CD4-positive, alpha-beta T cell treated with Interleukin-21 for 1 hour (primary cell): ENCODE data around the gene CCDC181.

Experiments used
- DNase-seq: peaks from one replicate; pipeline ENCODE4 v3.0.0-alpha.2; 2020

The CCDC181 gene

DNA sequence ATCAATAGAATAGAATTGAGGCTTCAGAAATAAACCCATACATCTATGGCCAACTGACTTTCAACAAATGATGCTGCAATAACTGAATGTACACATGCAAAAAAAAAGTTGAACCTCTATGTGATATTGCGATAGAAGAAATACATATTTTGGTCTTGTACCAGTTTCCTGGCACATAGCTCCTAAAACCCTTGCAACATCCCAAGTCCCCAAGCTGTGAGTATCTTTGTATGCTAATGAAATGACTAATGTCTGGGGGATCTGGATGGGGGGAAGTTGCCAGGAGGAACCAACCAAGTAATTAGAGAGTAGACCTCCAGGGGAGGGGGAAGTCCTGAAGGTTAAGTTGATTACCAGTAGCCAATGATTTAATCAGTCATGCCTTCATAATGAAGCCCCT, 34.9 kb downstream of the CCDC181 start:
- no peak for DNase-seq

DNA sequence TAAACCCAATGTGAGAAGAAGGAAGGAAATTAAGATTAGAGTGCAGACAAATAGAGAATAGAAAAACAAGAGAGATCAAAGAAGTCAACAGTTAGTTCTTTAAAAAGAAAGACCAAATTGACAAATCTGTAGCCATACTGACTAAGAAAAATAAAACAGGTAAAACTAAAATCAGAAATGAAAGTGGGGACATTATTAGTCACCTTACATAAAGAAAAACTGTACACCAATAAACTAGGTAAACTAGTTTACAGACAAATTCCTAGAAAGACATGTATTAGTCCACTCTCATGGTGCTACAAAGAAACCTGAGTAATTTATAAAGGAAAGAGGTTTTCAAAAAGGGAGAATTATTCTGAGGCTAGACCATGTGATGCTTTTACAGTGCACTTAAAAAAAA, 37.0 kb downstream of the CCDC181 start:
- no peak for DNase-seq

DNA sequence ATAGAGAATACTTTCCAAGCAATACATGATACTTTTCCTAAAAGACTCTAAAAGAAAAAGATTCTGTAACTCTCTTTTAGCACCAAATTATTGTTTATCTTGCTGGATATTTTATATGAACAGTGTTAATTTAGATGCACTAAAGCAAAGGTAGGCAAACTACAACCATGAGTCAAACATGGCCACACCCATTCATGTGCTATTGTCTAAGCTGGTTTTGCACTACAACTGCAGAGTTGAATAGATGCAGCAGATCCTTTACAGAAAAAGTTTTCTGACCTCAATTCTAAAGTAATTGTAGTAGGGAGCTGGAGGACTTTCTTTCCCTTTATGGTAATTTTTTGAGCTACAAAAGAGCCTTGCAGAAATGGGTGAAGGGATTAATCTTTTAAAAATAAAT, 39.9 kb downstream of the CCDC181 start:
- no peak for DNase-seq

DNA sequence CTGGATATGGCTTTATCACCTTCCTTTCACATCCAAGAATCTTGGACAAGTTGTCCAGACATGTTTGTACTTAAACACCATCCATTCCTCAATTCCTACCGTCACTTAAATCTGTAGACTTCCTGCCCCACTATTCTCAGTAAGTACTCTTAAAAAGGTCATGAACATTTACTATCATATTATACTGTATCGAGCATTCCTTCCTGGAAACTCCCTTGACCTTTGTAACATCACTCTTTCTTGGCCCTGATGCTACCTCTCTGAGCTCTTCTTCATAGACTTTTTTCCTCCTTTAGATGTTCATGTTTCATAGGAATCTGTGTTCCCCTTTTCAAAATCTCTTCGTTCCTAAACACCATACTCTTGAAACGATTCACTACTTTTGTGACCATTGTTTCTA, 43.8 kb downstream of the CCDC181 start:
- no peak for DNase-seq

DNA sequence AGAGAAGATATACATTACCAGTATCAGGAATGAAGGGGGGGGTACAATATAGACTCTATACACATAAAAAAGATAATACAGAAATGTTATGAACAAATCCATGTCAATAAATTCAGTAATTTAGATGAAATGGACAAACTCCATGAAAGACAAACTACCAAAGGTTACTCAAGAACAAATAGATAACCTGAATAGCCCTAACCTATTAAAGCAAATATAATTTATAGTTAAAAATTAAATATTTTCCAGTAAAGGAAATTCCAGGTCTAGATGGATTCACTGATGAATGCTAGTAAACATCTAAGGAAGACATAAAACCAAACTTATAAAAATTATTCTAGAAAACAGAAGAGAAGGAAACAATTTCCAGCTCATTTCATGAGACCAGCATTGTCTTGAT, 46.1 kb downstream of the CCDC181 start:
- DNase-seq: no peak

DNA sequence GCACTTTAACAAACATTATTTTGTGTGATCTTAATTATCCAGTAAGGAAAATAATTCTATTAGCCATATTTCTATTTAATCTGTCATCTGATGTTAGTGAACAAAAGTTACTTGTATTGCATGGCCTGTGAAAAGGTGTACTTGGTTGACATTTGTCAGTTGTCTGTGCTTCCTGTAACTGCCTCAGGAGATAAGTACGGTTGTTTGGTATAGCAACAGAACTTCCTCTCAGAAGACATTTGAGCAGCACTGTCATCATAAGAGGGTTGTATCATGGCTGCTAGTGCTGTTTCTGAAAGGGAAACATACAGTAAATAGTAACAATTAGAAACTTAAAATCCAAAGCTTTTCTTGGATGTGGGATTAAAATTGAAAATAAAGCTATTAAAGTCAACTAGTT, 55.9 kb downstream of the CCDC181 start:
- peak; percentile 30 for DNase-seq

DNA sequence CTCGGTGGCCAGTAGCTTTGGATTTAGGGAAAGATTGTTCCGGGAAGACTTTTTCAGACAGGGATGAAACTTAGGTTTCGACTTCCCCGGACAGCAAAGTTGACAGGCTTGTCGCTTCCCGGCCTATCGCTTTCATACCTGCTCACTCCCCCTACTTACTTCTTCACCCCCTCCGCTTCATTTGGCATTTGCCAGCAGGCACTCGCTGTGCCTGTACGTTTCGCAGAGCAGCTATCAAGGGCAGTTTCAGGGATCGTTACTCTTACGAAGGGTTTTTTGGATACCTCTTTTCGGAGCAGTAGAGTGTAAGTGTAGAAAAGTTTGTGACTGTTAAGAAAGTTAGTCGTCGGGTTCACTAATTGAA, 58.9 kb downstream of the CCDC181 start:
- DNase-seq: peak; percentile 41

DNA sequence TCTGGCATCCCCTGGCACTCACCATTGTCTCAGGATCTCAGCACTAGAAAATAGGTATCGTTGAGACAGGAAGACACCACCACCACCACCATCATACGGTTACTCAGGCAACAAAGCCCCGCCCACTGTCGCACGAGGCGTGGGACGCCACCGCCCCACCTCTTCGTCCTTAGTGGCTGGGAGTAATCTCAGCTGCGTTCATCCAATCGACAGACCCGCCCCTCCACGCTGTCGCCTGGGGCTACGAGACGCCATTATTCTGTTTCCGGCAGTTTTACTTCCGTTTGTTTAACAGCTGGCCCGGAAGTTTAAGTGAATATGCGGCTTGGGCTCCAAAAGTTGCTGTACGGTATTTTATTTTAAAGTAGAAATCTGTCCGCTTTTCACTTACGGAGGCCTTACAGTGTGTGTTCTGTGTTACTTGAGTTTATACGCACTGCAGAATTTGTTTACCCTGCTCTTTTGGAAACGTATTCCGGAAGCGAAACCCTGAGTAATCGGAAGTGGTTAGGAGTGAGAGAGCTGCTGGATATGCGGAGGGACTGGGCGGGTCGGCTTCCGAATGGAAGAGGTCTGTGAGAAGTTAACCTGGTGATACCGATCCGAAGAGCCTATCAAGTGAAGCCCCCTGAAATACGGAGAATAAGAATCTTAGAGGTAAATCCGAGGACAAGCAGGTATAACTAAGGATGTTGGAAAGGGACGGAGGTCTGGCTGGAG, 59.4 kb downstream of the CCDC181 start, which contains the start of the genes BLZF1 and NME7:
BLZF1 (plus strand) TSS at position 510 of the 720 bp plus-strand sequence. CDS start 1,328 bp downstream, outside the sequence.
NME7 (minus strand) TSS at position 112 of the 720 bp plus-strand sequence; CDS start at position 25, 87 bp downstream.
- DNase-seq: peak; percentile 98

DNA sequence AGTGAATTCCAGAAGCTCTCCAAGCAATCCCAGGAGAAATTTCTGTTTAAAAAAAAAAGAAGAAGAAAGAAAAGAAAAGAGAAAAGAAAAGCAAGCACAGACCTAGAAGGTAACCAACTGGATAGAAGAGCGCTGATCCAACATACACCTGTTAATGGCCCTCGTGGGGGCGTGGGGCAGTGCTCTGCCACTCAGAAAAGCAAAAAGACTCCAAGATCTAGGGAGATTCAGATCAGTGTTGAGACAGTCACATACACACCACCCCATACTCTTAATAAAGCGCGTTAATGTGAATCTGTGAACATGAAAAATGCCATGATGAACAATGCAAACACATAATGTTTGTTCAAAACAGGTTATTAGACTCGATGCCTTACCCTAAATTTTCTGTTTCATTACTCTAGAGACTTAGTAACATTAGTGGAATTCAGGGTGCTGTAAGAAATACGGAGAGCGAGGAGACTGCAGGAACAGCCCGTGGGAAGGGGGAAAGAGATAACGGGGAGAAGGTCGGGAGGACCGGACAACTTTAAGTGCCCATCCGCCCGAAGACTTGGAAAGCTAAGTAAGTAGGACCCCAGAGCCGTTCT, 60.1 kb downstream of the CCDC181 start:
- DNase-seq: no peak

DNA sequence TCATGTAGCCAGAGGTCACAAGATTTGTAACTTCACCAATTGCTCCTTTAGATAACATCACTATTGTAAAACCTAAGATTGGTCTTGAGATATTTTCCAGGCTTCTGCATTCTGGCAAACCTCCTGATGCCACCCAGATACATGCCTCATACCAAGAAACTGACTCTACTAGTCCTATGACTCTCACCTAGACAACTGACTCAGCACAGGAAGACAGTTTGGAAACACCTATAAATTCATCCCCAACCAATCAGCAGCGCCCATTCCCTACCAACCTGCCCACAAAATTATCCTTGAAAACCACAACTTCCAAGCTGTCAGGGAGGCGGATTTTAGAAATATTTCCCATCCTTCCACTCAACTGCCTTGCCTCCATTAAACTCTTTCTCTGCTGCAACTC, 62.3 kb downstream of the CCDC181 start:
- no peak for DNase-seq

DNA sequence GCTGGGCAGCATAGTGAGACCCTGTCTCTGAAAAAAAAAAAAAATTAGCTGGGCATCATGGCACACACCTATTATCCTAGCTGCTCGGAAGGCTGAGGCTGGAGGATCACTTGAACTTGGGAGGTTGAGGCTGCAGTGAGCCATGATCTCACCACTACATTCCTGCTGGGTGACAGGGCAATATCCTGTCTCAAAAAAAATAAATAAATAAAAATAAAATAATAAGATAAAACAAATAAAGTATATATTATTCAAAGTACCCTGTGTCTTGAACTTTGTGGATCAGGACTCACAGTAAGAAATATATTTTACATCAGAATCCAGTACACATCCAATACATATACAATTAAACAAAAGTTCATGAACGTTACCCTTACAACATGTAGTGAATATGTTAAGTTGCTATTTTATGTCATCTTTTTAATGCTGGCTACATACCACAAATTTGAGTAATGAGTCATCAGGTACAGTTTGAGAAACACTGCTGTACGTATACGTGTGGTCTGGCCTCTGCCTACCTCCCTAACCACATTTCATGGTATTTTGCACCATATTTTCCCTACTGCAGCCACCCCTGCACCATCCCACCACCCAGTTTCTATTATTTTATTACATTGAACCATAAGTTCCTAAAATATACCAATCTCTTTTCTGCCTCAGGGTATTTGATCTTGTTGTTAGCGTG, 64.1 kb downstream of the CCDC181 start:
- peak; percentile 25 for DNase-seq

DNA sequence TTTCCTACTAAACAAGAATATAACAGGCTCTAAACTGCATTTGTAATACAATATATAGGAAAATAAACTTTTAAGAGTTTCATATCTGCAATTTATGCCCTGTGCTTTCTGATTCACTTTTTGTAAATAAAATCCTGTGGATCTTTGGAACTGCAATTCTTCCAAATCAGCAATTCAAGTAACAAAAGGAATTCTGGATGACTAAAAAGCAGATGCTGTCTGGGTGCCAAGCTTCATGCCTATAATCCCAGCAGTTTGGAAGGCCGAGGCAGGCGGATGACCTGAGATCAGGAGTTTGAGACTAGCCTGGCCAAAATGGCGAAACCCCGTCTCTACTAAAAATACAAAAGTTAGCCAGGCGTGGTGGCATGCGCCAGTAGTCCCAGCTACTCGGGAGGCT, 66.0 kb downstream of the CCDC181 start:
- DNase-seq: no peak

DNA sequence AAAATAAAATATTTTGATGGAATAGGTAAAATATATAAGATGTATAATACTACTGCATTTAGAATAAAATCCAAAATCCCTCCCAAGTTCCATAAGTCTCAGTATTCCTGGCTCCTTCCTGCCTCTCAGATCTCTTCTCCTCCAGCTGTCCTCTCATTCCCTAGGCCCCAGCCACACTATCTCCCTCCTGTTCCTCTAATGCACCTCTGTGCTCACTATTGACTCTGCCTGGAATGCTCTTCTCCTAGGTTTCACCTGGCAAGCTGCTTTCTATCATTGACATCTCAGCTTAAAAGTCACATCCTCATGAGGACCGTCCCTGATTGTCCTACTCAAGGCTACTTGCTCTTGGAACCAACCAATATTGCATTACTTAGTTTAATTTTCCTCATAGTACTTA, 66.9 kb downstream of the CCDC181 start:
- DNase-seq: no peak

DNA sequence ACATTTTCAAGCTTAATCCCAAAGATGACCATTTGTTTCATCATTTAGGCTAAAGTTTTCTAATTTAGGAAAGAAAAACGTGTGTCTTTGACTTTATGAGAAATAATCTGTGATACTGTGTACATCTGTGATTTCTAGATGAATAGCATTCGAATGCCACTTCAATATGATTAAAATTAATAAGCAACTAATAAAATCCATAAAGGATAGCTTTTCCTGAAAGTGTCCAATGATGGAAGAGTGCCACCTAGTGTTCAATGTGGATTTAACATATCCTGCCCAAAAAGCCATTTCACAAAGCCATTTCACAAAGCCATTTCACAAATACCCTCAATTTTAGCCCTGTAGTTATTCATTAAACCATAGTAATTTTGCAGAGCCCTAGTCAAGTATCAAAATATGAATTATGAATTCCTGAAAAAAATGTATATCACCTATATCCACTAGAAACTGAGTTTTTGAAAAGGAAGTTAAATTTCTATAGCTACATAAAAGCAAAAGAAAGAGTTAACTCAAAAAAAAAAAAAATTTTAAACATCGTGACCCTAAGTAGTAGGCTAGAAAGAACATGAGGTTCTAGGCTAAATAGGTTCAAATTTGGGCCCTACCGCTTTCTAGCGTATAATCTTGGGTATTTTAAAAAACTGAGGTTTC, 78.8 kb downstream of the CCDC181 start:
- peak; percentile 69 for DNase-seq

DNA sequence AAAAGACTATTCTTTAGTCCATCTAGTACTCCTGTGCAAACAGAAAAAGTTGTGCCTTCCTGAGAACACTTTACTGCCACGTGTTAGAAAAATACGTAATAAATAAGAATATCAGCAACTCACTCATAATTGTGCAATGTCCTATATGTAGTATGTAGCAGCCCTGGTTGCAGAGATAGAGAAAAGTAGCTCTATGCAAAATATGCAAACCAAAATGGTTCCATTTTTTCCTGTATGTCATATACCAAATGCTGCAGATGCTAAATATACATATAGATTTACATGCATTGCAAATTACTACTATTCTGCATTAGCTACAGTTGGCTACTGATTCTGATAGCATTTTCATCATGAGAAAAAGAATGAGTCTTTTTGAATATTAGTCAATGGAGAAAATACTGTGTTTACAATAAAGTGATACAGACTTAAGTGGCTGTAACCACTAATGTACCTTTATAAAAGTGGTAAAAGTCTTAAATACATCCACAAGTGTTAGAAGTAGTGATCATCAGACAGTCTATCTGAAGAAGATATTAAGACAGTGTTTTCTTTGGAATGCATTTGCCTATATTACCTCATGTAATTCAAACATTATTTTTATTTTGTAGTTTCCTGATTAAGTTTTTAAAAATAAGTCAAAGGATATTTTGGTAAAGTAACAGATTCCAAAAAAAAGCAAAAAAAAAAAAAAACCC, 79.4 kb downstream of the CCDC181 start:
- DNase-seq: no peak

DNA sequence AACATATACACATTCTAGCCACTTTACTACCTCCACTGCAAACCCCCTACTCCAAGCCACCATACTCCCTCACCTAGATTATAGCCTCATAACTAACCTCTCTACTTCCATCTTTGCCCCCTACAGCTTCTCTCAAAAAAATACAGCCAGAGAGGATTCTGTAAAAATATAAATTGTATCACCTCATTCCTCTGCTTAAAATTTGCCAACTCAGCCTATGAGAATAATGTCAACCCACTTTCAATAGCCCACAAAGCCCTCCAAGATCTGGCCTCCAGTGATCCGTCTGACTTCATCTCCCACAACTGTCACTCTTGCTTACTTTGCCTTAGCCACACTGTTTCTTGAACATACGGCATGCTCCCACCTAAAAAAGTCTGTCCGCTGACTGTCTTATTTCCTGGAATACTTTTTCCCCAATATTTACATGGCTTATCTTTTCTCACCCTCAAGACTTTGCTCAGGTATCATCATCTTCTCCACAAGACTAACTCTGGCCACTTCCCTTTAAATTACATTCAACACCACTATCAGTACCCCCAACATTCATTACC, 81.2 kb downstream of the CCDC181 start:
- no peak for DNase-seq

DNA sequence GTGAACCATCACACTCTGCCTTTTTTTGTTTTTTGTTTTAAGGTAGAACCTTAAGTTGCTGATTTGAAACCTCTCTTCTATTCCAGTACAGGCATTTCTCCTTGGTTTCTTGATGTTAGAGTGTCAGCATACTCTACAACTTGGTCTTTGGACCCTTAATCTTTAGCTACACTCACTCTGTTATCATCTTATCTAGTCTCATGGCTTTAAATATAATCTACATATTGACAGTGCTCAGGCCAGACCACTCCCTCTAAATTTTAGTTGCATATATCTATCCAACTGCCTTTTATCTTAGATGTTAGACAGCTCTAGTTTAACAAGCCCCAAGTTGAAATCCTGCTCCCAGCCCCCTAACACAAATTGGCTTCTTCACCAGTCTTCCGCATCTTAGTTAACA, 81.8 kb downstream of the CCDC181 start:
- no peak for DNase-seq
